ENCODE data around the gene BRF1.

The BRF1 gene

DNA sequence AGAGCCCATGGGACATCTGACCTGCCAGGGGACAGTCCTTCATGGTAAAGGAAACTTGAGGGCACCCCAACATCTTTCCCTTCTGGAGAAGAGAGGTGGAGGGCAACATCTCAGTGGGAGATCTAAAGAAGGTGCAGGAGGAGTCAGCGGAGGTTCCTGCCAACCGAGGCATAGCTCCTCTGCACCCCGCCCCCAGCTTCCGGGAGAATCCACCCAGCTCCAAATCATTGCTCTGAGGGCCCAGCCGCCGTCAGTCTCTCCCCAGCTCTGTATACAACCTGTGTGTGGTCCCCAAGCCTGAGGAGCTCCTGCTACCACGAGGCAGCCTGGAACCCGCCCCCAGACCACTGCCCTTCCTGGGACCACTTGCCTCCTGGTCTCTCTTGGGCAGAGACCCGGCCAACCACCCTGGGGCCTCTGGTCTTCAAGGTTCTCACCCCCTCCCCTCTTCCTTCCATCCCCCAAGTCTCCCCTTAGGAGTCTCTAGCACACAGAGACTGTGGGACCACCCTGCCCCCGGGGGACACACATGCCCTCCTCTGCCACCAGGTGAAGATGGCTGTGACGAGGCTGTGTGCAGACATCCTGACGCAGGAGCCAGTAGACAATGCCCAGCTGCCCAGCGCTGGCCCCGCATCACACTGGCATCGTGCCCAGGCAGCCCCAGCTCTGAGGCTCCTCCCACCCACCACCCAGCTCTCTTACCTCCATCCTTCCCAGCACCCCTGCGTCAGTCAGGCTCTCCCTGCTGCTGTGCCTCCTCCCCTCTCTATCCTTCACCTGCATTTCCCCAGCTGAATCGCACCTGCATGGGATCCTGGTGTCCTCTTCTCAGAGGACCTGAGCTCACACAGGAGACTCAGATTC is 106.7 kb downstream of the BRF1 start:
- no peak for DNase-seq (ENCODE audit: low spot score)

DNA sequence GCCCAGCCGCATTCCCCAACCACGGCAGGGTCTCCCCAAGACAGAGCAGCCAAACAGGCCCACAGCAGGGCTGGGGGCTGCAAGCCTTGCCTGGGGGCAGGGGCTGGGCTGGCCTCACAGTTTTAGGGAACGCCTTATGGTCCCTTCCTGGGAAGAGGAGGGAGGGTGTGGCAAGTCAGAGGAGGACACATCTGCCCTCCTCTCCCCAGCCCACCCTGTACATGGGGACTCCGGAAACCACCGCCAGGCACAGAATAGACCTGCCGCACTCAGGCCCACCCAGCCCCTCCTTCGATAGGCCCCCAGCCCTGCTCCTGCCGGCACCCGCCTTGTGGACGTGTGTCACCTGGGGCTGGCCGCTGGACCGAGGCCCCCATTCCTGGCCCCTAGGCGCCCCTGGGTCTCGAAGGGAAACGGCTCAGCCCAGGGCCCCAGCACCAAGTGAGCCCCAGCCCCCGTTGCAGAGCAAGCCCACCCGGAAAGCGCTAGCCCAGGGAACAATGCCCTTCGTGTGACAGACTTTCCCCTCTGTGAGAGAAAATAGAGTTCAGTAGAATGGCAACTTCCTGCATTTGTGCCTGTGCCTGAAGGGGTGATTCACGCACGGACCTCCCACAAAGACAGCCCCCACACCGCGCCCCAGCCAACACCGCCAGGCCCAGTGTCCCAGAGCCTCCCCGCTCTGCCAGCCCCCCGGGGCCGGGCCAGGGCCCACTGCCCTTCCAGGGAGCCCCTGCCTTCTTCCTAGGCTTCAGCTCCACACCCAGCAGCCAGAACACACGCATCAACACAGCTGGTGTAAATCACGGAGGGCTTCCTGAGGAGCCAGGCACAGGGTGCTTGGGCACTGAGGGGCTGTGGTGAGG is 107.7 kb downstream of the BRF1 start:
- DNase-seq (ENCODE audit: low spot score): no peak

DNA sequence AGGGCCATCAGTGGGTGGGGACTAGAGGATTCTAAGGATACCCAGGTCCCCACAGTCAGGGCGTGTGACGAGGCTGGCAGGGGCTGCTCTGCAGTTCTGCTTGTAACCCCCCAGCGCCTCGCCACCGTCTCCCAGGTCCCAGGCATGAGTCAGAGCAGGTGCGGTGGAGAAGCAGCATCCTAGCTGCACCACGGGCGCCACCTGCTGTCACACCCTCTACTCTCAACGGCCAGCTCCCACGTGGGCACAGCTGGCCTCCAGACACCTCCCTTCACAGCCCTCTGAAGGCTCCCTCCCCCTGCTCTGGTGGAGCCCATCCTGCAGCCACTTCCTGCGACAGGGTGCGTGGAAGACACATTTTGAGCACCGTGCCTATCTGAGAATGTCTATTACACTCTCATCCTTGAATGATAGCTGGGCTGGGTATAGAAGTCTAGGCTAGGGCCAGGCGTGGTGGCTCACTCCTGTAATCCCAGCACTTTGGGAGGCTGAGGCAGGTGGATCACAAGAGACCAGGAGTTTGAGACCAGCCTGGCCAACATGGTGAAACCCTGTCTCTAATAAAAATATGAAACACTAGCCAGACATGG is 112.8 kb downstream of the BRF1 start:
- no peak for DNase-seq (ENCODE audit: low spot score)

- no peak for DNase-seq (ENCODE audit: low spot score)
Observed at GRCh38 chr14:105187116-105187515, 113.7 kb downstream of the BRF1 start.

- DNase-seq (ENCODE audit: low spot score): no peak
Observed at GRCh38 chr14:105185973-105186372, 114.8 kb downstream of the BRF1 start.

DNA sequence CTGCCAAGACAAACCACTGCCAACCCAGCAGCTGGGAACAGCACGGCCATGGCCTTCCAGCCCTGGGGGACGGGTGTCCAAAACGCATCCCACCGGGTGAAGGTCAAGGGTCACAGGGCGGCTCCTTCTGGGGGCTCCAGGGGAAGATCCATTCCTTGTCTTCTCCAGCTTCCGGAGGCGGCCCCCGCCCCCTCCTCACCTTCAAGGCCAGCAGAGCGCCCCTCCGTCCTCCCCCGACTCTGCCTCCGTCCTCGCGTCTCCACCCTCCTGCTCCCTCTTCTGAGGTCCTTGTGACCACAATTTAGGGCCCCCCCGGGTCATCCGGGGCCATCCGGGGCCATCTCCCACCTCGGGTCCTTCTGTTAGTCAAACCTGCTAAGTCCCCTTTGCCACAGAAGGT is 115.8 kb downstream of the BRF1 start:
- no peak for DNase-seq (ENCODE audit: low spot score)

GRCh38 chr14:105184461-105184860 is 116.3 kb downstream of the BRF1 start:
- DNase-seq (ENCODE audit: low spot score): no peak

DNA sequence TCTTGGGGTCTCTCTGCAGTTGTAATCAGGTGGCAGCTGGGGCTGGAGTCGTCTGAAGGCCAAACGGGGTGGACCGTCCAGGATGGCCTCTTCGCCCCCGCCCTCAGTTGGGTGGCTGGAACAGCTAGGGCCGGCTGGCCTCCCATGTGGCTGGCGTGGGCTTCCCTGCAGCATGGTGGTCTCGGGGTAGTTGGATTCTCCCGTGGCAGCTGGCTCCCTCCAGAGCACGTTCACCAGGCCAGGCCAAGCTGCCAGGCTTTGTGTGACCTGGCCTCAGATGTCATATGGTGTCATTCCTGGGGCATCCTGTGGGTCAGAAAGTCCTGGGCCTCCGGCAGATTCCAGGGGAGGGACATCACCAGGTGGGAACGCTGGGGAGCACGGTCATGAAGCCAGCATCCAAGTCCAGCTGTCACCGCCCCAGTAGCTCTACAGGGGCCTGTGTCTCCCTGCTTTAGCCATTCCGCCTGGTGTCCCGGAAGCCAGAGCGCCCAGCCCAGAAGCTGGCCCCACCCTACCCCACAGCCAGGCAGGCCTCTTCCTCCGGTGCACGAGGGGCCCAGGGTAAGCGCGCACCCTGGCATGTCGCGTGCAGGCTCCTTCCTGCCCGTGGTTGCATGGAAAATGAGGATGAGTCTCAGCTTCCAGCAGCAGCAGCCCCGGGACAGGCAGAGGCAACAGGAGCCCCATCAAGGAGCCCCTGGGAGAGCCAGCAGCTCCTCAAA is 118.3 kb downstream of the BRF1 start:
- no peak for DNase-seq (ENCODE audit: low spot score)

DNA sequence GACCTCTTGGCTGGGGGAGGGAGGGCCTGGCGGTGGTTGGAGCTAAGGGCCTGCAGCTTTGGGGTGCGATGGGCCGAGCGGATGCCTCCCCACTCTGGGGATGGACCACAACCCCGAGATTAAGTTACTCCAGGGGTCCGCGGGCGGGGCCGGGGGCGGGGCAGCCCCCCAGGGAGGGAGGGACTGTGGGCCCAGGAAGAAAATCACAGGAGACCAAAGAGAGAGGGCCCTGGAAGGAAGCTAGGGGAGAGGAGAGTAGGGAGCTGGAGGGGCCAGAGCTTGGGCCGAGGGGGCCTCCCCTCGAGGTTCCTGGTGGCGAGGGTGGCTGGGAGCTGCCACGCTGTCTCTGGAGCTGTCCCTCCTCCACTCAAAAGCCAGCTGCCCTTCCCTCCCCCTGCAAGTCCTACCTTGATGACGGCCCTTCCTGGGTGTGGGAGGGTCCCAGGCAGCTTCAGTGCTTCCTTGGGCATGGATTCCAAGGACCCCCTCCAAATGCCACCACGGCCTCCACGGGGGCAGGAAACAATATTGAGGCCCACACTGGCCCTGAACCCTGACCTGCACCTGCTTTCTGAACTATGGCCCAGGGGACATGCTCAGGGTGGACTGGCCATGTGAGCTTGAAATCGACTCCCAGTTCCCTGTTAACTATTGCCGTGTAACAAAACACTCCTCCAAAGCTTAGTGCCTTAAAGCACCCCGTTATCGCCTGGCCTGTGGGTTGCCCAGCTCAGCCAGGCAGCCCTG is 119.1 kb downstream of the BRF1 start:
- no peak for DNase-seq (ENCODE audit: low spot score)

- DNase-seq (ENCODE audit: low spot score): no peak
Observed at GRCh38 chr14:105180592-105181548, 119.9 kb downstream of the BRF1 start, which contains the start of gene NUDT14. Gene NUDT14 (minus strand): TSS chr14:105181312. CDS start chr14:105181209, 103 bp downstream.

DNA sequence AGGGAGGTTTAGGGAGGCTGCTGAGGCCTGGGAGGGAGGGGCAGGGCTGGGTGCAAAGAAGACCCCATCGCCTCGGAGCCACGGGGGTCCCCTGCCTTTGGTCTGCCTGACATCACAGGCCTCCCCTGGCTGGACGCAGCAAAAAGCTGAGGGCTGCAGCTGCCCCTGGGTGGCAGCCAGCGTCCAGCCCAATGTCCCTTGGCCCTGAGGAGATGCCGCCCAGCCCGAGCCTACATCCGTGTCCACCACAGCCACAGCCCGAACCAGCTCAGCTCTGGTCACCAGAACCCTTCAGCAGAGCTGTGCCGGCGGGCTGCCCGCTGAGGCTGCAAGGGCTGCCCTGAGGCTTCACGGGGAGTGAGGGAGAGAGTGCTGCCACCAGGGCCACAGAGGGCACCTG is 121.6 kb downstream of the BRF1 start:
- DNase-seq (ENCODE audit: low spot score): no peak

GRCh38 chr14:105178868-105179140 is 122.0 kb downstream of the BRF1 start:
- DNase-seq (ENCODE audit: low spot score): no peak

GRCh38 chr14:105178069-105178867 is 122.5 kb downstream of the BRF1 start:
- no peak for DNase-seq (ENCODE audit: low spot score)

GRCh38 chr14:105177082-105177481 is 123.7 kb downstream of the BRF1 start:
- no peak for DNase-seq (ENCODE audit: low spot score)

DNA sequence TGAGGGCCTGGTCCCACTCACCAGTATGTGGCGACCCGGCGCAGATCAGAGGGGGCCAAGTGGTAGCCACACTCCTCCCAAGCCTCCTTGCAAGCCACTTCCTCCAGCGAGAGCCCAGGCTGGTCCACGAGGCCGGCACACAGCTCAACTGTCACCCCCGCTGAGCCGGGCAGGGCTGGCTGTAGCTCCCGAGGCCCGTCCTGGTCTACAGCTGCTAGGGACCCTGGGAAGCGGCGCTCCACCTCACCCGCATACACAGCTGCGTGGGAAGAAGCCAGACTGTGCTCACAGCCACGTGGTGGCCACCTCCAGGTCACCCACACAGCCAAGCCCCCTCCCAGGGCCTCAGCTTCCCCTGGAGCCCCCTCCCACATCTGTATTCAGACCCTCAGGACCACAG is 124.3 kb downstream of the BRF1 start:
- DNase-seq (ENCODE audit: low spot score): no peak

GRCh38 chr14:105173901-105174894 is 126.6 kb downstream of the BRF1 start:
- DNase-seq (ENCODE audit: low spot score): peak; percentile 14

- DNase-seq (ENCODE audit: low spot score): no peak
Observed at GRCh38 chr14:105173145-105173544, 127.7 kb downstream of the BRF1 start.

DNA sequence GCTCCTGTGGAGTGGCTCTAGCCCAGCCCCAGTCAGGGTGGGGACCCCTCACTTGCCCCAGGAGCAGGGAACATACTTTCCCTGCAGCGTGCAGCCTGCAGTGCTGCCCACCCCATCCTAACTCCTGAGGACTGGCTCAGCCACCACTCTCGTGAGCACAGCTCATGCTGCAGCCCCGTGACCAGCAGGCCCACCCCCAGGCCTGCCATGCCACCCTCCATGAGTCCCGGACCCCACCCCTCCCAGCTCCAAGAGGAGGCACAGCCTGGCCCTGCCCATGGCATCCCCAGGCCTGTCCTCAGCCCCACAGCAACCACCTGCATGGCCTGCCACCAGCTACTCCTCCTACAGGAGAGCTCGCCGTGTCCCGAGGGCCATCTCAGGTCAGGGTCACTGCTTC is 128.3 kb downstream of the BRF1 start:
- no peak for DNase-seq (ENCODE audit: low spot score)
